Liver (tissue), 9 donors: ENCODE results near the gene MCF2. TPM values are rescaled to one million over a fixed set of nuclear protein-coding genes. Genes with fewer than 3 reads are reported as not detected.

ENCODE experiments used
- DNase-seq: peaks from one replicate; pipeline ENCODE4 v3.0.0-alpha.2; 2017; ENCODE audit warnings: low spot score
- H3K27ac ChIP-seq, 2 donors: one replicate each; pipeline ENCODE4 v1.7.0; 2013; ENCODE audit warnings: inconsistent platforms in 2 of 2, low read length in 2 of 2, control low read depth in 1 of 2, low read depth in 1 of 2, mild to moderate bottlenecking in 1 of 2
- H3K27me3 ChIP-seq, 4 donors: one replicate each; pipeline versions ENCODE4 v1.6.1 to v1.7.0; 2013; ENCODE audit warnings: low read length in 3 of 4, inconsistent platforms in 1 of 4, mild to moderate bottlenecking in 1 of 4, moderate library complexity in 1 of 4; ENCODE audit not compliant: control insufficient read depth in 4 of 4, insufficient read depth in 4 of 4
- H3K36me3 ChIP-seq, 4 donors: one replicate each; pipeline versions ENCODE4 v1.6.1 to v1.7.0; 2013; ENCODE audit warnings: low read length in 3 of 4, mild to moderate bottlenecking in 3 of 4, low read depth in 1 of 4, moderate library complexity in 1 of 4; ENCODE audit not compliant: control insufficient read depth in 4 of 4, insufficient read depth in 3 of 4
- H3K4me1 ChIP-seq, 4 donors: one replicate each; pipeline versions ENCODE4 v1.6.1 to v1.7.0; 2013; ENCODE audit warnings: low read length in 3 of 4, mild to moderate bottlenecking in 3 of 4, moderate library complexity in 1 of 4; ENCODE audit not compliant: control insufficient read depth in 4 of 4, insufficient read depth in 4 of 4
- H3K4me3 ChIP-seq, 3 donors: one replicate each; pipeline versions ENCODE4 v1.6.1 to v1.7.0; 2013; ENCODE audit warnings: low read length in 3 of 3, control low read depth in 1 of 3, low read depth in 1 of 3, mild to moderate bottlenecking in 1 of 3
- H3K9ac ChIP-seq, 2 donors: one replicate each; pipeline ENCODE4 v1.7.0; 2013; ENCODE audit warnings: low read length in 2 of 2, mild to moderate bottlenecking in 2 of 2, moderate library complexity in 2 of 2, control low read depth in 1 of 2, low read depth in 1 of 2
- H3K9me3 ChIP-seq, 4 donors: one replicate each; pipeline versions ENCODE4 v1.6.1 to v1.7.0; 2013; ENCODE audit warnings: low read length in 3 of 4; ENCODE audit not compliant: control insufficient read depth in 4 of 4
- EGR1 ChIP-seq, 2 donors: IDR thresholded peaks; 2 replicates each; pipeline ENCODE4 v1.6.1; 2016 to 2018; ENCODE audit warnings: antibody characterized with exemption in 2 of 2, low read depth in 2 of 2
- FOXA1 ChIP-seq: IDR thresholded peaks from 2 replicates; pipeline ENCODE4 v1.6.1; 2016; ENCODE audit warnings: antibody characterized with exemption
- FOXA2 ChIP-seq: IDR thresholded peaks from 2 replicates; pipeline ENCODE4 v1.6.1; 2016; ENCODE audit warnings: antibody characterized with exemption
- GABPA ChIP-seq, 2 donors: IDR thresholded peaks in 1 of 2; conservative IDR thresholded peaks in 1 of 2; 2 replicates each; pipeline ENCODE4 v1.6.1; 2016; ENCODE audit warnings: antibody characterized with exemption in 2 of 2, mild to moderate bottlenecking in 1 of 2, moderate library complexity in 1 of 2
- HNF4A ChIP-seq, 2 donors: conservative IDR thresholded peaks; 2 replicates each; pipeline ENCODE4 v1.6.1; 2016; ENCODE audit warnings: antibody characterized with exemption in 2 of 2, mild to moderate bottlenecking in 2 of 2
- HNF4G ChIP-seq: IDR thresholded peaks from 2 replicates; pipeline ENCODE4 v1.6.1; 2016; ENCODE audit warnings: antibody characterized with exemption
- JUND ChIP-seq, 2 donors: IDR thresholded peaks; 2 replicates each; pipeline ENCODE4 v1.6.1; 2016; ENCODE audit warnings: antibody characterized with exemption in 2 of 2
- NR2F2 ChIP-seq: IDR thresholded peaks from 2 replicates; pipeline ENCODE4 v1.6.1; 2016; ENCODE audit warnings: antibody characterized with exemption
- RAD21 ChIP-seq, 2 donors: IDR thresholded peaks; 2 replicates each; pipeline ENCODE4 v1.6.1; 2016; ENCODE audit warnings: antibody characterized with exemption in 2 of 2, mild to moderate bottlenecking in 2 of 2
- RXRA ChIP-seq, 2 donors: IDR thresholded peaks; 2 replicates each; pipeline ENCODE4 v1.6.1; 2017 to 2018; ENCODE audit warnings: antibody characterized with exemption in 2 of 2, mild to moderate bottlenecking in 1 of 2
- SP1 ChIP-seq: IDR thresholded peaks from 2 replicates; pipeline ENCODE4 v1.6.1; 2018; ENCODE audit warnings: antibody characterized with exemption, mild to moderate bottlenecking
- TAF1 ChIP-seq: conservative IDR thresholded peaks from 2 replicates; pipeline ENCODE4 v1.6.1; 2016; ENCODE audit warnings: antibody characterized with exemption, mild to moderate bottlenecking
- YY1 ChIP-seq: IDR thresholded peaks from 2 replicates; pipeline ENCODE4 v1.6.1; 2016; ENCODE audit warnings: antibody characterized with exemption, mild to moderate bottlenecking
- WGBS: extraction: QIAGEN DNeasy Blood & Tissue Kit; methylation state at CpG from one replicate; pipeline ENCODE4 v1.1.7; 2013; 5-methylcytosine and 5-hydroxymethylcytosine counted together
- polyA plus RNA-seq, 2 donors: library from polyadenylated mRNA; stranded (reverse) in 1 of 2; unstranded in 1 of 2; fragments of 200-250 nt in 1 of 2; fragments of >200 nt in 1 of 2; fragmentation: Nextera tagmentation in 1 of 2; extraction: Ambion mirVana in 1 of 2; gene quantifications; one replicate each; pipeline versions ENCODE4 v1.2.1 to v1.2.3, GENCODE V29; 2013 to 2015
- total RNA-seq, 2 donors: library from RNA; depleted of rRNA; stranded (reverse); fragments of >200 nt; gene quantifications; one replicate each; pipeline ENCODE4 v1.2.3, GENCODE V29; 2014
- TF ChIP-seq, protein P1 (sequence below): IDR thresholded peaks from 2 replicates; pipeline ENCODE4 v1.6.1; 2016; ENCODE audit warnings: antibody characterized with exemption
- TF ChIP-seq, protein P2 (sequence below): IDR thresholded peaks from 2 replicates; pipeline ENCODE4 v1.6.1; 2016; ENCODE audit warnings: antibody characterized with exemption
- TF ChIP-seq, protein P3 (sequence below): IDR thresholded peaks from 2 replicates; pipeline ENCODE4 v1.6.1; 2016; ENCODE audit warnings: antibody characterized with exemption
- TF ChIP-seq, protein P4 (sequence below): fragments of 150-350 bp; IDR thresholded peaks from 2 replicates; pipeline ENCODE4 v1.5.1; 2017; ENCODE audit warnings: improper control_type of control experiment, low read depth, low read length; ENCODE audit not compliant: missing input control
- TF ChIP-seq, protein P5 (sequence below): IDR thresholded peaks from 2 replicates; pipeline ENCODE4 v1.6.1; 2016; ENCODE audit warnings: antibody characterized with exemption, mild to moderate bottlenecking
- donor health status: healthy.
- donor health status: healthy.
- donor health status: healthy.
- donor health status: healthy.
- donor health status: healthy.

MCF2 gene
- total and polyA plus RNA-seq, 4 donors = 0.03 to 0.33 (median 0.08) TPM

DNA sequence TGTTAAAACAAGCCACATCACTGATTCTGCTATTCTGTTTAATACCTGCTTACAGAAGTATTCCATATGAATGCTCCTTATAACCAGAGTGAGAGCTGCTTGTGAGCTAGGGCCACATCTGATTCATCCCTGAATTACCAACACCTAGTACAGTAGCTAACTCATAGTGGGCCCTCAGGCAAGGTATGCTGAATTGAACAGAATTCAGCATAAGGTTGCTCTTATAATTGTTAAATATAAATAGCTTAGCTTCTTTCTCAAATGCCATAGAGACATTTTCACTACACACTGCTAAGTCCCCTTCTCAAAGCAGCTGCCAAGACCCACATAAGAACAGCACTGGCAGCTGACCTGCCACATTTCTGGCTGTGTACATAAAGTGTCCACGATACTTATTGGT is 27.0 kb upstream of the MCF2 start:
- Histone ChIP-seq H3K36me3 (peaks cover 0 to 19% (median 14%) of the 10 kb centered on the region in 4 donors), H3K27me3 (no peaks in the 10 kb centered on the region), H3K27ac (no peak overlapping the region), H3K9me3 (no peaks in the 10 kb centered on the region), H3K4me3 (no peak overlapping the region), H3K9ac (no peak overlapping the region), H3K4me1 (no peaks in the 10 kb centered on the region)
- TF ChIP-seq GABPA (IDR thresholded peaks at IDR 0.05 in 1 of 2, conservative IDR thresholded peaks at IDR 0.05 in 1 of 2) (no peak), FOXA2 (no peak), NR2F2 (no peak), TAF1 (no peak), SP1 (no peak), RXRA (IDR thresholded peaks at IDR 0.05) (no peak), FOXA1 (no peak), HNF4A (conservative IDR thresholded peaks at IDR 0.05) (no peak), HNF4G (no peak), JUND (IDR thresholded peaks at IDR 0.05) (no peak), YY1 (no peak), EGR1 (IDR thresholded peaks at IDR 0.05; ENCODE audit: low read depth in 2 of 2) (no peak), RAD21 (IDR thresholded peaks at IDR 0.05) (no peak)
- TF ChIP-seq, protein P1, sequence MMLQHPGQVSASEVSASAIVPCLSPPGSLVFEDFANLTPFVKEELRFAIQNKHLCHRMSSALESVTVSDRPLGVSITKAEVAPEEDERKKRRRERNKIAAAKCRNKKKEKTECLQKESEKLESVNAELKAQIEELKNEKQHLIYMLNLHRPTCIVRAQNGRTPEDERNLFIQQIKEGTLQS = no peak
- TF ChIP-seq, protein P2, sequence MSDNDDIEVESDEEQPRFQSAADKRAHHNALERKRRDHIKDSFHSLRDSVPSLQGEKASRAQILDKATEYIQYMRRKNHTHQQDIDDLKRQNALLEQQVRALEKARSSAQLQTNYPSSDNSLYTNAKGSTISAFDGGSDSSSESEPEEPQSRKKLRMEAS = no peak
- TF ChIP-seq, protein P3, sequence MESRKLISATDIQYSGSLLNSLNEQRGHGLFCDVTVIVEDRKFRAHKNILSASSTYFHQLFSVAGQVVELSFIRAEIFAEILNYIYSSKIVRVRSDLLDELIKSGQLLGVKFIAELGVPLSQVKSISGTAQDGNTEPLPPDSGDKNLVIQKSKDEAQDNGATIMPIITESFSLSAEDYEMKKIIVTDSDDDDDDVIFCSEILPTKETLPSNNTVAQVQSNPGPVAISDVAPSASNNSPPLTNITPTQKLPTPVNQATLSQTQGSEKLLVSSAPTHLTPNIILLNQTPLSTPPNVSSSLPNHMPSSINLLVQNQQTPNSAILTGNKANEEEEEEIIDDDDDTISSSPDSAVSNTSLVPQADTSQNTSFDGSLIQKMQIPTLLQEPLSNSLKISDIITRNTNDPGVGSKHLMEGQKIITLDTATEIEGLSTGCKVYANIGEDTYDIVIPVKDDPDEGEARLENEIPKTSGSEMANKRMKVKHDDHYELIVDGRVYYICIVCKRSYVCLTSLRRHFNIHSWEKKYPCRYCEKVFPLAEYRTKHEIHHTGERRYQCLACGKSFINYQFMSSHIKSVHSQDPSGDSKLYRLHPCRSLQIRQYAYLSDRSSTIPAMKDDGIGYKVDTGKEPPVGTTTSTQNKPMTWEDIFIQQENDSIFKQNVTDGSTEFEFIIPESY = no peak
- TF ChIP-seq, protein P4, sequence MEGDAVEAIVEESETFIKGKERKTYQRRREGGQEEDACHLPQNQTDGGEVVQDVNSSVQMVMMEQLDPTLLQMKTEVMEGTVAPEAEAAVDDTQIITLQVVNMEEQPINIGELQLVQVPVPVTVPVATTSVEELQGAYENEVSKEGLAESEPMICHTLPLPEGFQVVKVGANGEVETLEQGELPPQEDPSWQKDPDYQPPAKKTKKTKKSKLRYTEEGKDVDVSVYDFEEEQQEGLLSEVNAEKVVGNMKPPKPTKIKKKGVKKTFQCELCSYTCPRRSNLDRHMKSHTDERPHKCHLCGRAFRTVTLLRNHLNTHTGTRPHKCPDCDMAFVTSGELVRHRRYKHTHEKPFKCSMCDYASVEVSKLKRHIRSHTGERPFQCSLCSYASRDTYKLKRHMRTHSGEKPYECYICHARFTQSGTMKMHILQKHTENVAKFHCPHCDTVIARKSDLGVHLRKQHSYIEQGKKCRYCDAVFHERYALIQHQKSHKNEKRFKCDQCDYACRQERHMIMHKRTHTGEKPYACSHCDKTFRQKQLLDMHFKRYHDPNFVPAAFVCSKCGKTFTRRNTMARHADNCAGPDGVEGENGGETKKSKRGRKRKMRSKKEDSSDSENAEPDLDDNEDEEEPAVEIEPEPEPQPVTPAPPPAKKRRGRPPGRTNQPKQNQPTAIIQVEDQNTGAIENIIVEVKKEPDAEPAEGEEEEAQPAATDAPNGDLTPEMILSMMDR = no peak
- TF ChIP-seq, protein P5, sequence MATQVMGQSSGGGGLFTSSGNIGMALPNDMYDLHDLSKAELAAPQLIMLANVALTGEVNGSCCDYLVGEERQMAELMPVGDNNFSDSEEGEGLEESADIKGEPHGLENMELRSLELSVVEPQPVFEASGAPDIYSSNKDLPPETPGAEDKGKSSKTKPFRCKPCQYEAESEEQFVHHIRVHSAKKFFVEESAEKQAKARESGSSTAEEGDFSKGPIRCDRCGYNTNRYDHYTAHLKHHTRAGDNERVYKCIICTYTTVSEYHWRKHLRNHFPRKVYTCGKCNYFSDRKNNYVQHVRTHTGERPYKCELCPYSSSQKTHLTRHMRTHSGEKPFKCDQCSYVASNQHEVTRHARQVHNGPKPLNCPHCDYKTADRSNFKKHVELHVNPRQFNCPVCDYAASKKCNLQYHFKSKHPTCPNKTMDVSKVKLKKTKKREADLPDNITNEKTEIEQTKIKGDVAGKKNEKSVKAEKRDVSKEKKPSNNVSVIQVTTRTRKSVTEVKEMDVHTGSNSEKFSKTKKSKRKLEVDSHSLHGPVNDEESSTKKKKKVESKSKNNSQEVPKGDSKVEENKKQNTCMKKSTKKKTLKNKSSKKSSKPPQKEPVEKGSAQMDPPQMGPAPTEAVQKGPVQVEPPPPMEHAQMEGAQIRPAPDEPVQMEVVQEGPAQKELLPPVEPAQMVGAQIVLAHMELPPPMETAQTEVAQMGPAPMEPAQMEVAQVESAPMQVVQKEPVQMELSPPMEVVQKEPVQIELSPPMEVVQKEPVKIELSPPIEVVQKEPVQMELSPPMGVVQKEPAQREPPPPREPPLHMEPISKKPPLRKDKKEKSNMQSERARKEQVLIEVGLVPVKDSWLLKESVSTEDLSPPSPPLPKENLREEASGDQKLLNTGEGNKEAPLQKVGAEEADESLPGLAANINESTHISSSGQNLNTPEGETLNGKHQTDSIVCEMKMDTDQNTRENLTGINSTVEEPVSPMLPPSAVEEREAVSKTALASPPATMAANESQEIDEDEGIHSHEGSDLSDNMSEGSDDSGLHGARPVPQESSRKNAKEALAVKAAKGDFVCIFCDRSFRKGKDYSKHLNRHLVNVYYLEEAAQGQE = no peak
- DNase-seq = no peak
- WGBS = 100% methylated on average over 1 of the region's 1 CpG
